ENCODE data around the gene RIPOR2. TPM values are rescaled to one million over a fixed set of nuclear protein-coding genes. Genes with fewer than 3 reads are reported as not detected.
"Not testable (repeated sequence)": the region's sequence is repeated elsewhere in the genome, so short reads cannot be mapped to it uniquely, and the experiment has no call there.

Gene RIPOR2
- total RNA-seq, 4 donors from 2014 or later: 8.8 to 27.0 (median 19.0) TPM

- Histone ChIP-seq H3K36me3 (no peaks in the 10 kb centered on the region), H3K4me1 (no peaks in the 10 kb centered on the region), H3K27me3 (no peaks in the 10 kb centered on the region), H3K9me3 (no peaks in the 10 kb centered on the region), H3K4me3 (no peak overlapping the region), H3K27ac (no peak overlapping the region)
- TF ChIP-seq CTCF (IDR thresholded peaks at IDR 0.05) (no peak), EP300 (IDR thresholded peaks at IDR 0.05) (no peak), POLR2A (IDR thresholded peaks at IDR 0.05) (no peak)
- 84 to 87% methylated on average over 3 of the region's 3 CpGs for WGBS, 2 donors
- DNase-seq (ENCODE audit: low spot score in 2 of 2): no peak
Observed at GRCh38 chr6:24957199-24957598, 21.4 kb upstream of the RIPOR2 start.

- Histone ChIP-seq H3K4me3 (no peak overlapping the region), H3K9me3 (no peaks in the 10 kb centered on the region), H3K27me3 (no peaks in the 10 kb centered on the region), H3K27ac (no peak overlapping the region), H3K4me1 (peaks cover 0 to 8% (median 0%) of the 10 kb centered on the region in 4 donors), H3K36me3 (no peaks in the 10 kb centered on the region)
- 66 to 69% methylated on average over 3 of the region's 3 CpGs for WGBS, 2 donors
- TF ChIP-seq CTCF (IDR thresholded peaks at IDR 0.05): no peak
- no peak for DNase-seq (ENCODE audit: low spot score in 2 of 2)
Observed at GRCh38 chr6:24953726-24954125, 18.0 kb upstream of the RIPOR2 start.

GRCh38 chr6:24951811-24952299 lies 16.1 kb upstream of the RIPOR2 start:
- no peak overlapping the region for H3K27ac ChIP-seq
- peaks cover 0 to 8% (median 0%) of the 10 kb centered on the region in 4 donors for H3K4me1 ChIP-seq
- no peak overlapping the region for H3K4me3 ChIP-seq
- H3K9me3 ChIP-seq: peaks cover 0 to under 1% (median 0%) of the 10 kb centered on the region in 4 donors
- WGBS, 2 donors: 83 to 89% methylated on average over 5 of the region's 5 CpGs
- DNase-seq (ENCODE audit: low spot score in 2 of 2): peak in 1 of 2 donors; percentile 13
- no peaks in the 10 kb centered on the region for H3K36me3 ChIP-seq
- no peaks in the 10 kb centered on the region for H3K27me3 ChIP-seq
- TF ChIP-seq CTCF (IDR thresholded peaks at IDR 0.05) (no peak), EP300 (IDR thresholded peaks at IDR 0.05) (peak in 1 of 2 donors; percentile 56)

- no peak overlapping the region for H3K4me3 ChIP-seq
- 82 to 87% methylated on average over 3 of the region's 3 CpGs for WGBS, 2 donors
- TF ChIP-seq POLR2A (IDR thresholded peaks at IDR 0.05) (no peak), CTCF (IDR thresholded peaks at IDR 0.05) (no peak), EP300 (IDR thresholded peaks at IDR 0.05) (no peak)
Observed at GRCh38 chr6:24950218-24950941, 14.6 kb upstream of the RIPOR2 start.

GRCh38 chr6:24949020-24949569 lies 13.3 kb upstream of the RIPOR2 start:
- Histone ChIP-seq H3K9me3 (peaks cover 0 to 26% (median 6%) of the 10 kb centered on the region in 4 donors), H3K27me3 (no peaks in the 10 kb centered on the region), H3K4me3 (no peak overlapping the region), H3K4me1 (peaks cover 0 to 8% (median 0%) of the 10 kb centered on the region in 4 donors), H3K27ac (peak overlapping the region in 1 of 4 donors; percentile 51), H3K36me3 (no peaks in the 10 kb centered on the region)
- WGBS, 2 donors: 73 to 76% methylated on average over 8 of the region's 8 CpGs
- TF ChIP-seq CTCF (IDR thresholded peaks at IDR 0.05) (no peak), EP300 (IDR thresholded peaks at IDR 0.05) (no peak), POLR2A (IDR thresholded peaks at IDR 0.05) (no peak)
- no peak for DNase-seq (ENCODE audit: low spot score in 2 of 2)

More at GRCh38 chr6:24950218-24950941, 14.6 kb upstream of the RIPOR2 start:
- peaks cover 0 to 8% (median 0%) of the 10 kb centered on the region in 4 donors for H3K4me1 ChIP-seq
- H3K27me3 ChIP-seq: no peaks in the 10 kb centered on the region
- DNase-seq (ENCODE audit: low spot score in 2 of 2): no peak
- H3K36me3 ChIP-seq: no peaks in the 10 kb centered on the region
- peaks cover 0 to 13% (median under 1%) of the 10 kb centered on the region in 4 donors for H3K9me3 ChIP-seq
- peak overlapping the region in 1 of 4 donors; percentile 50 for H3K27ac ChIP-seq

- H3K4me1 ChIP-seq; H3K27me3 ChIP-seq; H3K4me3 ChIP-seq; H3K36me3 ChIP-seq; DNase-seq (ENCODE audit: low spot score in 2 of 2): not testable (repeated sequence)
- Histone ChIP-seq H3K9me3 (peaks cover 0 to 32% (median 6%) of the 10 kb centered on the region in 4 donors), H3K27ac (peak overlapping the region in 1 of 4 donors; percentile 51)
- 77 to 91% methylated on average over 7 of the region's 7 CpGs for WGBS, 2 donors
Observed at GRCh38 chr6:24948261-24948660, 12.5 kb upstream of the RIPOR2 start.

All from tibial nerve (tissue), 4 donors.